Measurements from ENCODE around the gene NHLRC2.

- TF ChIP-seq CTCF (conservative IDR thresholded peaks at IDR 0.05; ENCODE audit: low read depth in 2 of 2) = no peak
- TF ChIP-seq EZH2 (IDR thresholded peaks at IDR 0.05; ENCODE audit: low read depth, unreplicated experiment) = no peak
- TF ChIP-seq POLR2AphosphoS5 (IDR thresholded peaks at IDR 0.05; ENCODE audit: low read depth) = no peak
- TF ChIP-seq STAT1 (IDR thresholded peaks at IDR 0.05; ENCODE audit: unreplicated experiment) = no peak
- no peak for TF ChIP-seq CREB1 (CRISPR knock-in tag; IDR thresholded peaks at IDR 0.05; ENCODE audit: low read depth)
- no peak for TF ChIP-seq EZH2phosphoT487 (IDR thresholded peaks at IDR 0.05; ENCODE audit: unreplicated experiment)
- no peak for TF ChIP-seq ZNF114 (CRISPR knock-in tag; IDR thresholded peaks at IDR 0.05)
- TF ChIP-seq REST (IDR thresholded peaks at IDR 0.05; ENCODE audit: unreplicated experiment) = no peak
- TF ChIP-seq JUNB (IDR thresholded peaks at IDR 0.05; ENCODE audit: unreplicated experiment) = no peak
- TF ChIP-seq ETS1 (IDR thresholded peaks at IDR 0.05) = no peak
- TF ChIP-seq ZNF331 (CRISPR knock-in tag; IDR thresholded peaks at IDR 0.05; ENCODE audit: low read depth) = no peak
- no peak for TF ChIP-seq NANOG (IDR thresholded peaks at IDR 0.05; ENCODE audit: borderline replicate concordance)
- no peak for TF ChIP-seq ZNF462 (CRISPR knock-in tag; IDR thresholded peaks at IDR 0.05)
Observed at GRCh38 chr10:113917636-113918035, 63.2 kb downstream of the NHLRC2 start.

All from GM23338 (cell line).